GM12878 (cell line): ENCODE results near the gene BTG4. TPM values are rescaled to one million over a fixed set of nuclear protein-coding genes. Genes with fewer than 3 reads are reported as not detected.

Source experiments
- ATAC-seq: fragments of 200-7000 bp; cut with Tn5 transposase; 3 replicates; pipeline ENCODE4 v1.9.1; 2020; ENCODE audit warnings: mild to moderate bottlenecking, moderate library complexity
- BruUV-seq: library from RNA; stranded (reverse); fragments of 400-500 nt; replicated peaks from 2 replicates; lab custom pipeline; 2021; lab: Mats Ljungman, UMichigan
- CTCF ChIA-PET: fragments of 300-600 bp; sonication (Branson Sonifier 250); formaldehyde crosslinking; extraction: SDS; loops from one replicate; lab custom pipeline; 2021; ENCODE audit warnings: inconsistent platforms; lab: Yijun Ruan, JAX
- POLR2A ChIA-PET: fragments of 350-600 bp; formaldehyde crosslinking; extraction: SDS; loops from one replicate; lab custom pipeline; 2021; ENCODE audit warnings: inconsistent platforms; lab: Charles Lee
- RAD21 ChIA-PET: fragments of 300-600 bp; sonication (Branson Sonifier 250); formaldehyde crosslinking; loops from one replicate; lab custom pipeline; 2023; ENCODE audit warnings: antibody characterized with exemption; ENCODE audit not compliant: unreplicated experiment; lab: Charles Lee
- SMC1A ChIA-PET: fragments of 300-600 bp; sonication (Branson Sonifier 250); formaldehyde crosslinking; loops from one replicate; lab custom pipeline; 2023; ENCODE audit not compliant: unreplicated experiment, uncharacterized antibody; lab: Charles Lee
- DNase-seq: peaks from one replicate; pipeline ENCODE4 v3.0.0-alpha.2; 2011; ENCODE audit warnings: low read depth, low spot score
- FAIRE-seq: peaks from 3 replicates; lab custom pipeline; 2011; peaks lifted over from hg19 to GRCh38; lab: Jason Lieb, UNC
- H2AFZ ChIP-seq: 2 replicates; pipeline ENCODE4 v1.6.0; 2011; ENCODE audit warnings: low read depth, low read length, control low read depth; ENCODE audit not compliant: control insufficient read depth
- H3K27ac ChIP-seq: 2 replicates; pipeline ENCODE4 v1.5.1; 2011; ENCODE audit warnings: control low read depth; ENCODE audit not compliant: control insufficient read depth, insufficient read depth
- H3K27me3 ChIP-seq, 2 experiments: replicated peaks in 1 of 2; 2 replicates each; pipeline versions ENCODE4 v1.6.0 to v1.6.1; 2011; ENCODE audit warnings: low read length in 1 of 2; ENCODE audit not compliant: control insufficient read depth in 2 of 2, insufficient read depth in 2 of 2
- H3K36me3 ChIP-seq, 2 experiments: 2 replicates each; pipeline ENCODE4 v1.5.1; 2011; ENCODE audit warnings: low read length in 1 of 2; ENCODE audit not compliant: control insufficient read depth in 2 of 2, insufficient read depth in 2 of 2
- H3K4me1 ChIP-seq: 2 replicates; pipeline ENCODE4 v1.6.1; 2011; ENCODE audit warnings: mild to moderate bottlenecking, low read length, moderate library complexity, mixed read lengths; ENCODE audit not compliant: control insufficient read depth, insufficient read depth
- H3K4me2 ChIP-seq: 2 replicates; pipeline ENCODE4 v1.6.0; 2011; ENCODE audit warnings: control low read depth; ENCODE audit not compliant: control insufficient read depth, insufficient read depth
- H3K4me3 ChIP-seq: fragments of 200-600 bp; sonication (generic); 2 replicates; pipeline ENCODE4 v1.5.1; 2016
- H3K79me2 ChIP-seq: 2 replicates; pipeline ENCODE4 v1.6.0; 2011; ENCODE audit warnings: low read length; ENCODE audit not compliant: control insufficient read depth, insufficient read depth
- H3K9ac ChIP-seq: 2 replicates; pipeline ENCODE4 v1.8.0; 2011; ENCODE audit warnings: low read length, control low read depth, mixed read lengths; ENCODE audit not compliant: control insufficient read depth, insufficient read depth
- H3K9me3 ChIP-seq: replicated peaks from 3 replicates; pipeline ENCODE4 v1.5.1; 2011; ENCODE audit warnings: mild to moderate bottlenecking, low read length; ENCODE audit not compliant: control insufficient read depth, insufficient read depth
- H4K20me1 ChIP-seq: 2 replicates; pipeline ENCODE4 v1.6.0; 2011; ENCODE audit not compliant: control insufficient read depth, insufficient read depth
- JUND ChIP-seq: IDR thresholded peaks from 2 replicates; pipeline ENCODE4 v1.6.1; 2012; ENCODE audit warnings: low read depth, mild to moderate bottlenecking, low read length, improper control_type of control experiment, moderate library complexity
- MAX ChIP-seq: IDR thresholded peaks from 2 replicates; pipeline ENCODE4 v1.6.1; 2012; ENCODE audit warnings: low read depth, low read length, improper control_type of control experiment
- REST ChIP-seq: IDR thresholded peaks from 2 replicates; pipeline ENCODE4 v1.6.1; 2012; ENCODE audit warnings: mild to moderate bottlenecking, low read depth, low read length
- SMARCA5 ChIP-seq: fragments of 450-650 bp; IDR thresholded peaks from 2 replicates; pipeline ENCODE4 v1.6.1; 2017; ENCODE audit warnings: mild to moderate bottlenecking
- SP1 ChIP-seq: IDR thresholded peaks from one replicate; pipeline ENCODE4 v1.6.1; 2011; ENCODE audit warnings: low read depth, low read length
- SPI1 ChIP-seq: IDR thresholded peaks from 2 replicates; pipeline ENCODE4 v1.6.1; 2011; ENCODE audit warnings: low read depth, mild to moderate bottlenecking, low read length, moderate library complexity, borderline replicate concordance; ENCODE audit not compliant: insufficient read depth
- TCF7 ChIP-seq: IDR thresholded peaks from 2 replicates; pipeline ENCODE4 v1.6.1; 2014; ENCODE audit warnings: antibody characterized with exemption, borderline replicate concordance
- WGBS: methylation state at CpG from one replicate; pipeline ENCODE4 v1.1.6; 2016; ENCODE audit warnings: low lambda C conversion rate; ENCODE audit not compliant: insufficient replicate concordance, insufficient coverage; ENCODE audit errors: missing lambda C conversion rate; 5-methylcytosine and 5-hydroxymethylcytosine counted together
- in situ Hi-C: fragments of 300-500 bp; cut with MboI; formaldehyde crosslinking; loops from 9 replicates; pipeline ENCODE4 v1.14.3; 2018; ENCODE audit warnings: mixed read lengths
- intact Hi-C: fragments of 100-400 bp; cut with micrococcal nuclease; formaldehyde crosslinking; loops from one replicate; pipeline ENCODE4 v1.14.2; 2022; ENCODE audit not compliant: unreplicated experiment
- polyA plus RNA-seq, 11 experiments: library from polyadenylated mRNA; depleted of rRNA in 4 of 11; unstranded in 6 of 11; stranded (reverse) in 5 of 11; fragments of >200 nt; fragmentation: Nextera tagmentation in 4 of 11; fragmentation: Illumina TruSeq in 1 of 11; extraction: Ambion mirVana in 4 of 11; extraction: Trizol in 1 of 11; gene quantifications; 1 replicate in 1 of 11; 2 replicates in 10 of 11; pipeline versions ENCODE4 v1.2.1 to v1.2.3, GENCODE V29; 2011 to 2016; ENCODE audit warnings: inconsistent platforms in 2 of 11, missing spikeins in 2 of 11, low read depth in 1 of 11
- total RNA-seq, 4 experiments: library from RNA; depleted of rRNA in 3 of 4; stranded (reverse); fragments of >200 nt in 3 of 4; fragmentation: Illumina TruSeq in 1 of 4; extraction: Trizol in 1 of 4; gene quantifications; 2 replicates each; pipeline versions ENCODE4 v1.2.1 to v1.2.3, GENCODE V29; 2013 to 2021

BTG4 gene
- total and polyA plus RNA-seq, 10 of the 15 experiments (the other 5 are each of a cell fraction or from before 2014, with no cell fraction given), result 0.14 TPM; not detected in 9

- SMC1A ChIA-PET, result interaction anchor here (1.1 kb wide), 1 partner anchor 94 kb away, joined by 3 read pairs; no protein-coding TSS in a partner anchor
- DNase-seq (no peak), FAIRE-seq (no peak), ATAC-seq (no peak)
- RAD21 ChIA-PET, result no interaction called here
- H4K20me1 ChIP-seq, result no peaks in the 10 kb centered on the region; the same call in 1 of the 2 replicates
- in situ Hi-C loops, result no loop called here
- CTCF ChIA-PET, result no interaction called here
- H2AFZ ChIP-seq, result no peak overlapping the region
- H3K79me2 ChIP-seq, result no peaks in the 10 kb centered on the region
- no peak overlapping the region for H3K4me3 ChIP-seq
- POLR2A ChIA-PET, result no interaction called here
- no peaks in the 10 kb centered on the region for H3K36me3 ChIP-seq
- no peaks in the 10 kb centered on the region for H3K9me3 ChIP-seq
- TF ChIP-seq SMARCA5 (no peak), REST (no peak), MAX (no peak), SPI1 (no peak), SP1 (no peak), JUND (no peak), TCF7 (no peak)
- TF ChIP-seq, all 136 proteins: peak for 0
- Histone ChIP-seq H3K9ac (no peak overlapping the region), H3K27me3 (peaks cover 0 to 7% of the 10 kb centered on the region in 2 experiments; a peak in 3 of 4 replicates), H3K4me2 (no peak overlapping the region), H3K4me1 (no peaks in the 10 kb centered on the region), H3K27ac (no peak overlapping the region)
- no TSS peak for BruUV-seq
- intact Hi-C loops, result no loop called here
- WGBS, result 69% methylated on average over 2 of the region's 2 CpGs
Measured at GRCh38 chr11:111548525-111548924, 36.3 kb upstream of the BTG4 start.
